Hindlimb muscle (tissue), 1 donor: Measurements from ENCODE around the gene AP1B1. TPM values are rescaled to one million over a fixed set of nuclear protein-coding genes. Genes with fewer than 3 reads are reported as not detected.
"Not testable (repeated sequence)": the region's sequence is repeated elsewhere in the genome, so short reads cannot be mapped to it uniquely, and the experiment has no call there.

Source experiments
- DNase-seq: peaks from one replicate; pipeline ENCODE4 v3.0.0-alpha.2; 2013
- polyA plus RNA-seq: library from polyadenylated mRNA; unstranded; fragments of 120-200 nt; gene quantifications from one replicate; pipeline ENCODE4 v1.2.1, GENCODE V29; 2013; ENCODE audit not compliant: insufficient read length

AP1B1 gene
- polyA plus RNA-seq = 30.0 TPM

DNA sequence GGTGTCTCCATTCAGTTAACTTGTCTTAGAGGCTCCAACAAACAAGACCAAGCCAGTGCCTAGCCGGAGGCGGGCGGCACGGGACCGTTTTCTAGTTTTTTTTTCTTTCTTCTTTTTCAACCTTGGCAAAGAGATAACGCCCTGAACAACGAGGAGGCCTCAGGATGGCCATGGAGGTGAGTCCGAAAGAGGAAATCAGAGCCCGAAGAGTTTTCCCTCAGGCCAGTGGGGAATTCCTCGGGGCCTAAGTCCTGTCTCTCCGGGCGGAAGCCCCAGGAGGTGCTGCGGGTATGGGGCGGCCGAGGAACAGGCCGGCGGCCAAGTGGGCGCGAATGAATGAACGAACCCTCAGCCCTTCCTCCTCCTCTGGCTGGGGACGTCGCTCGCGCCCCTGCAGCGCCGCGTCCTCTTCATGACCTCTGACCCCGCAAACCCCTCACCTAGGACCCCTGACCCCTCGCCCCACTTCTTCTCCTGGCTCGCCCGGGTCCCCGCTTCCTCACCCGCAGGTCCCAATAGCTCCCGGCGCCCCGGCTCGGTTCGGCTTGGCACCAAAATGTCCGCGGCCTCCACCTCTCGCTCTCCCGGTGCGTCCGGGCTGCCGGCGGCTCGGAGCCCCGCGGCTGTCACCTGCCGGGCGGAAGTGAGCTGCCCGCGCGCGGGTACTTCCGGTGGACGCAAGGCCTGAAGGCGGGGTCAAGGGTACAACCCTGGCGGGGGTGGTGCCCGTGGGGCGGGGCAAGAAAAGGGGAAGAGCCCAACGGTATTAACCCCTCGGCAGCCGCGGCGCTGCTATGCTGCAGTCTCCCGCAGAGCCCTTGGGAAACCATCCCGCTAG, at the start of gene AP1B1:
AP1B1 (minus strand) TSS at position 650 of the 838 bp plus-strand sequence. CDS start 21,327 bp downstream, outside the sequence.
- DNase-seq = peak; percentile 86

- no peak for DNase-seq
These were observed 47.1 kb upstream of the AP1B1 start for GRCh38 chr22:29435236-29436136.

DNA sequence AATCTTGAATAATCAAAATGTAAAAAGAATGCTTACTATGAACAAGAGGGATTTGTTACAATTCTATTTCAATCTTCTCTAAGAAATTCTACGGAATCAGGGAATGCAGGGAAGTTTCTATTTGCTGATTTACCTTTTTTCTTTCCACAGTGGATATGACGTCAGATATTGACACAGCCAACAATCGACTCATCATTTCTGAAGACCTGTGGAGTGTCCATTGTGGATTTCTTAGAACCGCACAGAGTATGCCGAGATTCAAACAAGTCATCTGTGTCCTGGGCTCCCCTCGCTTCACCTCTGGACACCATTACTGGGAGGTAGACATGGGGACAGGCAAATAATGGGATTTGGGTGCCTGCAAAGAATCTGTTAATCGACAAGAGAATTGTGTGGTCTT, 45.9 kb upstream of the AP1B1 start:
- no peak for DNase-seq

DNA sequence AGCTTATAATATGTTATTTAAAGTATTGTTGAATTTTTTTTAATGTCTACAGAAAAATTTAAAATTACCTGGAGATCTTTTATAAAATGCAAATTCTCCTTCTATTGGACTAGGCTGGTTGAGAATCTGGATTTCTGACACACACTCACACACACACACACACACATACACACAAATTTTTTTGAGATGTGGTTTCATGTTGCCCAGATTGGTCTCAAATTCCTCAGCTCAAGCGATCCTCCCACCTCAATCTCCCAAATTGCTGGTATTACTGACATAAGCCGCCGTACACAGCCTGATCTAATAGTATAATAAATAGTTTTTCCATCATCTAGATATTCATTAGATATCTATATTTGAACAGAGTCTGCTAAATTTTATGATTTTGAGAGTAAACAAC, 45.5 kb upstream of the AP1B1 start:
- DNase-seq = no peak

GRCh38 chr22:29431986-29432385, 43.6 kb upstream of the AP1B1 start:
- no peak for DNase-seq

DNA sequence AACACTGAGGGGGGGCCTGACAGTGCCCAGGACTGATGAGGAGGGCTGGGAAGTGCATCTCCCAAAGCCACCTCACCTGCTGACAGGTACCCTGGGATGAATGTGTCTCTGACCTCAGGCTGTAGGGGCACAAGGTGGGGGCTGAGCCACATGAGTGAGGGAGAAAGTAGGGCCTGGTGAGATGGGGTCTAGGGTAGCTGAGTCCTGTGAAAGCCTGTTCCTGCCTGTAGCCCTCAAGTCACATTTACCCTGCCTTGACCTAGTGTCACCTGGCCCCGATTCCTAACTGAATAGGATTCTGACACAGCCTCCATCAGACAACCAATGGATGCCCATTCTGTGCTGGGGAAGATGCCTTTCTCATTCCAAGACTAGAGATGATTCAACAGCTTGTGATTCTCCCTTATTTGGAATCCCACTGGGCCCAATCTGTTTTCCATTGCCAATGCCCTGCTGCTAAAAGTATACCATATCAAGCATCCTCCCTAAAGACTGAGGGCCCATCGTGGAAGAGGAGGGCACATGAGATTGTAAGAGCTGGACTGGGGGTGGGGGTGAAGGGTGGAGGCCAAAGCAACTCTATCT, 38.9 kb upstream of the AP1B1 start:
- no peak for DNase-seq

DNA sequence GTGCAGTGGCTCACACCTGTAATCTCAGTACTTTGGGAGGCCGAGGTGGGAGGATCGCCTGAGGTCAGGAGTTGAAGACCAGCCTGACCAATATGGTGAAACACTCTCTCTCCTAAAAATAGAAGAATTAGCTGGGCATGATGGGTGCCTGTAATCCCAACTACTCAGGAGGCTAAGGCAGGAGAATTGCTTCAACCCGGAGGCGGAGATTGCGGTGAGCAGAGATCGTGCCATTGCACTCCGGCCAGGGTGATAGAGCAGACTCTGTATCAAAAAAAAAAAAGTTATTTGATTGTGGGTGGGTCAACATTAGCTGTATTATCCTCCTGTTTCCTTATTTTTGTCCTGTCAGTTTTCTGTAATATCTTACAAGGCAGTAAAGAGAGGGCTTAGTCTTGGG, 38.1 kb upstream of the AP1B1 start:
- DNase-seq = no peak

DNA sequence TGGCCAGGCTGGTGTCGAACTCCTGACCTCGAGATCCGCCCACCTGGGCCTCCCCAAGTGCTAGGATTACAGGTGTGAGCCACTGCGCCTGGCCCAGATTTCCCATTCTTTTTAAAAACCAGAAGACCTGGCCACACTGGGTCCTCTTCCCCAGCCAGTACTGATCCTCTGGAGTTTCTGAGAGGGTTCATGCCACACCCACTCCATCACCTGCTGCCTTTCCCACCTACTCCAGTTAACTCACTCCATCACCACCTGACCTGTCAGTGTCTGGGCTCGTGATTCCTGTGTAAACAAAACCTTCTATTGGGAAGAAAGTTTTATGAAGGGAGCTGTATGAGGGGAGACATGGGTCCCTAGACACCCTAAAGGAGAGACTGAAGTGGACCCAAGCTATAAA, 30.3 kb upstream of the AP1B1 start:
- DNase-seq = not testable (repeated sequence)

DNA sequence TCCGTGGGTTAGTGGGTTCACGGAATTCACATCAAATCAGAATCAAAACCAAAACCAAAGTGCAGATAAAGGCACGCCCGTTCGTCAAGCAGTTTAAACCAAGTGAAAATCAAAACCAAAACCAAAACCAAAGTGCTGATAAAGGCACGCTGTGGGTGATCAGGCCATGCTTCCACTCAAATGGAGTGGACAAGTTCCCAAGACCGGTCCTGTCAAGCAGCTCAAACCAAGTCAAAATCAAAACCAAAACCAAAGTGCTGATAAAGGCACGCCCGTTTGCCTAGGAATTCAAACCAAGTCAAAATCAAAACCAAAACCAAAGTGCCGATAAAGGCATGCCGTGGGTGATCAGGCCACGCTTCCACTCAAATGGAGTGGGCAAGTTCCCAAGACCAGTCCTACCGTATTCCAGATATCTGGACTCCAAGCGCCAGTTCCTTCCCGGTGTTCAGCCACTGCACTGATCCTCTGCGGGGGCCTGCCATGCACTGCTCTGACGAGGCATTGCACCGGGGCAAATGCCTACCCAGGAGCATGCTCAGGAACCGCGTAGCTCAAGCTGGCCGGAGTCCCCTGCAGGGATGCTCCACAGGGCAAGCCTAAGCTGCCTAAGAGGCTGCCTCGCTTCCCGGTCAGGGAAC, 26.7 kb upstream of the AP1B1 start:
- not testable (repeated sequence) for DNase-seq

DNA sequence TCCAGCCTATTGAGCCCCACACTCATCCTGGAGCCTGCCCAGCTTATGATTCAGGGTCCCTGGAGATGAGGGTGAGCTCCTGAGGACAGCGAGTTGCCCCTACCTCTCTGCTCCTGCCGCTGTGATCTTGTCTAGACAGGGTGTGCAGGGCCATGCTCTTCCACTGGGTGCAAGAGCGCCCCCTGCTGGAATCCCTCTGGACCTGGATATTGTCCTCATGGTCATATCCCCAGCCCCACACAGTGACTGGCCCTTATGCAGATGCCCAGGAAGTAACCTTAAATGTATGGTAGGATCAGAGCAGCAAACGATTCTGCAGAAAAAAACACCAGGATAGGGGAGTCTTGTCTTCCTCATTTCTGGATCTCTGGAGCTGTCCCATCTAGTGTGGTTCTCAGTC, 24.4 kb upstream of the AP1B1 start:
- not testable (repeated sequence) for DNase-seq

- not testable (repeated sequence) for DNase-seq
These were observed 23.3 kb upstream of the AP1B1 start for GRCh38 chr22:29411569-29412211.

DNA sequence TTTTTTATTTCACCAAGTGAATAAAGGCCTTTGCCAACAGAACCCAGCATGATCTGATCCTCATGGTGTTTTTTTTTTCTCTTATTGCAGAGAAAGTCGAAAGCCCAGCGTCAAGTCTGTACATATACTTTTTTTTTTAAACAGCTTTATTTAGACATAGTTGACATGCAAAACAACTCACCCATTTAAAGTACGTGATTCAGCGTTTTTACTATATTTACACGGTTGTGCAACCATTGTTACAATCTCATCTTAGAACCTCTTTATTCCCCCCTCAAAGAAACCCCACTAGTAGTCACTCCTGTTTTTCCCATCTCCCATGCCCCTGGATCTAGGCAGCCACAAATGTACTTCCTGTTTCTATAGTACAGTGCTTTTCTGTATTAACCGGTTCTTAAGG, 20.6 kb upstream of the AP1B1 start:
- no peak for DNase-seq

GRCh38 chr22:29401538-29401937, 13.2 kb upstream of the AP1B1 start:
- not testable (repeated sequence) for DNase-seq

DNA sequence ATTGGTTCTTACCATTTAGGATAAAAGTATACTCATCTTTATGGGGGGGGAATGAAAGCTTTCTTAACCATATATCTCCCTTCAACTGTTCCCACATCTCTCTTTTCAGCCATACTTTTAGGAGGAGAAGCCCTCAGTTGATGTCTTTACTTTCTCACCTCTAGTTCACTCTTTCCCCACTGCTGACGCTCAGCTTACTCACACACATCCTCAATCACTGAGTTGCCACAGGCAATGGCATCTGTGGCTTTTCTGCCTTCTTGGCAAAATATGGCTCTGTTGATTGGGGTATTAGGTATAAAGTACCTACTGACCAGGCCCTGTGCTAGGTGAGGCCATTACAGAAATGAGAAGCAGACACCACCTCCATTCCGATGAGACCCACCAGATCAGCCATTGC, 12.2 kb upstream of the AP1B1 start:
- no peak for DNase-seq

DNA sequence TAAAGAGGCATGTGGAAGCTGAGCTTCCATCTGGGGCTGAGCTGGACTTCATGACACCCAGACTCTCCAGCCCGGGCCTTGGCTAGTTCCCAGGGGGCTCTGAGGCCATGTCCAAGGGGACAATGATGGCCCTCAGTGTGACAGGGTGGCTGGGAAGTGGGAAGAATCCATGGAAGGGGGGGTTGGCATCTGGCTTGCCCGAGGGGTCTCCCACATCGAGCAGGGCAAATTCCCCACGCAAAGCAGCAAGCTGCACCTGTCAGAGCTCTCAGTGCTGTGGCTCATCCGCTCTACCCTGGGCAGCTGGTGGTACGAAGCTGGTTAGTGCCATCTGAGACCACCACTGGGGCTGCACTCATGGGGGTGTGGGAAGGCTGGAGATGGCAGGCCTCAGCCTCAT, 9.4 kb upstream of the AP1B1 start:
- DNase-seq = no peak

GRCh38 chr22:29396126-29396525, 7.8 kb upstream of the AP1B1 start:
- DNase-seq = no peak

- DNase-seq = peak; percentile 78
These were observed 6.7 kb upstream of the AP1B1 start for GRCh38 chr22:29394931-29395581.

- DNase-seq = no peak
These were observed 4.7 kb upstream of the AP1B1 start for GRCh38 chr22:29393019-29393608.

GRCh38 chr22:29391546-29391945, 3.2 kb upstream of the AP1B1 start:
- no peak for DNase-seq

DNA sequence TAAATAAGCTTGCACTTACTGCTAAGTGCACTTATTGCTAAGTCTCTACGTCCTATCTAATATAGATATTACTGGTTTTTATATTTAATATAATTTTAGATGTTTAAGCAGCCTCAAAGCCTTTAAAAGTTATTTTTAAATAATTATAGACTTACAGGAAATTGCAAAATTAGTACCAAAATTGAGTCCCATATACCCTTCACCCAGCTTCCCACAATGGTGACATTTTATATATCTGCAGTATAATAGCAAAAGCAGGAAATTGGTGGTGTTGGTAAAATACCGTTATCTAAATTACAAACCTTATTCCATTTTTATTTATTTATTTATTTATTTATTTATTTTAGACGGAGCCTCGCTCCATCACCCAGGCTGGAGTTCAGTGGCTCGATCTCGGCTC, 1.9 kb upstream of the AP1B1 start:
- no peak for DNase-seq

DNA sequence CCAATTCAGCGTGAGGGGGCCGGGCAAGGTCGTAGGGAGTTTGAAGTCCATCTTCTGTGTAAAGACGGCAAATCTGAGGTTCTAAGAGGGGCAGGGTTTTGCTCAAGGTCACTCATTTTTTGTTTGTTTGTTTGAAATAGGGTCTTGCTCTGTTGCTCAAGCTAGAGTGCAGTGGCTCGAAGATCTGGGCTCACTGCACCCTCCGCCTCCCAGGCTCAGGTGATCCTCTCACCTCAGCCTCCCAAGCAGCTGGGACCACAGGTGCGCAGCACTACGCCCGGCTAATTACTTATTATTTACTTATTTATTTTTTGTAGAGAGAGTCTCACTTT, 355 bp upstream of the AP1B1 start:
- DNase-seq = no peak
